HEK293T (cell line): ENCODE results near the gene ELF3.
A peak's percentile ranks its signal among the peaks of the same experiment; 100 is the strongest.

ENCODE experiments used
- CTCF ChIA-PET: fragments of 350-600 bp; formaldehyde crosslinking; extraction: SDS; loops from one replicate; lab custom pipeline; 2021; ENCODE audit warnings: antibody characterized with exemption, inconsistent platforms; lab: Yijun Ruan, JAX
- POLR2A ChIA-PET: fragments of 350-600 bp; formaldehyde crosslinking; extraction: SDS; loops from one replicate; lab custom pipeline; 2020; ENCODE audit warnings: antibody characterized with exemption, inconsistent platforms; lab: Yijun Ruan, JAX
- DNase-seq: peaks from one replicate; pipeline ENCODE4 v3.0.0; 2012; ENCODE audit warnings: mixed read lengths; ENCODE audit errors: extremely low spot score
- ARNT ChIP-seq: fragments of 450-650 bp; IDR thresholded peaks from 2 replicates; pipeline ENCODE4 v1.6.1; 2017; ENCODE audit warnings: mild to moderate bottlenecking
- BHLHE40 ChIP-seq: fragments of 450-650 bp; IDR thresholded peaks from 2 replicates; pipeline ENCODE4 v1.6.1; 2016; ENCODE audit warnings: mild to moderate bottlenecking, moderate library complexity, borderline replicate concordance
- CTBP1 ChIP-seq: fragments of 450-650 bp; IDR thresholded peaks from 2 replicates; pipeline ENCODE4 v1.6.1; 2016; ENCODE audit warnings: borderline replicate concordance
- ELF4 ChIP-seq: fragments of 450-650 bp; IDR thresholded peaks from 2 replicates; pipeline ENCODE4 v1.6.1; 2017; ENCODE audit warnings: antibody characterized with exemption
- FOXA1 ChIP-seq: fragments of 450-650 bp; IDR thresholded peaks from 2 replicates; pipeline ENCODE4 v1.6.1; 2016; ENCODE audit warnings: mild to moderate bottlenecking
- FOXK2 ChIP-seq: fragments of 450-650 bp; IDR thresholded peaks from 2 replicates; pipeline ENCODE4 v1.6.1; 2016; ENCODE audit warnings: mild to moderate bottlenecking
- FOXM1 ChIP-seq: fragments of 450-650 bp; IDR thresholded peaks from 2 replicates; pipeline ENCODE4 v1.6.1; 2017; ENCODE audit warnings: mild to moderate bottlenecking, borderline replicate concordance
- HDGF ChIP-seq: fragments of 450-650 bp; IDR thresholded peaks from 2 replicates; pipeline ENCODE4 v1.6.1; 2017; ENCODE audit warnings: antibody characterized with exemption, borderline replicate concordance
- L3MBTL2 ChIP-seq: fragments of 450-650 bp; conservative IDR thresholded peaks from 2 replicates; pipeline ENCODE4 v1.6.1; 2016; ENCODE audit warnings: mild to moderate bottlenecking
- LEF1 ChIP-seq: fragments of 450-650 bp; IDR thresholded peaks from 2 replicates; pipeline ENCODE4 v1.6.1; 2017; ENCODE audit warnings: mild to moderate bottlenecking, borderline replicate concordance
- NFRKB ChIP-seq: fragments of 450-650 bp; IDR thresholded peaks from 2 replicates; pipeline ENCODE4 v1.6.1; 2016; ENCODE audit warnings: mild to moderate bottlenecking, moderate library complexity
- SP1 ChIP-seq: fragments of 450-650 bp; IDR thresholded peaks from 2 replicates; pipeline ENCODE4 v1.6.1; 2017
- SUZ12 ChIP-seq: fragments of 450-650 bp; IDR thresholded peaks from 2 replicates; pipeline ENCODE4 v1.6.1; 2016; ENCODE audit warnings: mild to moderate bottlenecking
- TARDBP ChIP-seq: fragments of 450-650 bp; IDR thresholded peaks from 2 replicates; pipeline ENCODE4 v1.6.1; 2016
- ZNF384 ChIP-seq: fragments of 450-650 bp; IDR thresholded peaks from 2 replicates; pipeline ENCODE4 v1.6.1; 2016
- TF ChIP-seq, protein P1 (sequence below): fragments of 450-650 bp; IDR thresholded peaks from 2 replicates; pipeline ENCODE4 v1.6.1; 2016

Gene ELF3

DNA sequence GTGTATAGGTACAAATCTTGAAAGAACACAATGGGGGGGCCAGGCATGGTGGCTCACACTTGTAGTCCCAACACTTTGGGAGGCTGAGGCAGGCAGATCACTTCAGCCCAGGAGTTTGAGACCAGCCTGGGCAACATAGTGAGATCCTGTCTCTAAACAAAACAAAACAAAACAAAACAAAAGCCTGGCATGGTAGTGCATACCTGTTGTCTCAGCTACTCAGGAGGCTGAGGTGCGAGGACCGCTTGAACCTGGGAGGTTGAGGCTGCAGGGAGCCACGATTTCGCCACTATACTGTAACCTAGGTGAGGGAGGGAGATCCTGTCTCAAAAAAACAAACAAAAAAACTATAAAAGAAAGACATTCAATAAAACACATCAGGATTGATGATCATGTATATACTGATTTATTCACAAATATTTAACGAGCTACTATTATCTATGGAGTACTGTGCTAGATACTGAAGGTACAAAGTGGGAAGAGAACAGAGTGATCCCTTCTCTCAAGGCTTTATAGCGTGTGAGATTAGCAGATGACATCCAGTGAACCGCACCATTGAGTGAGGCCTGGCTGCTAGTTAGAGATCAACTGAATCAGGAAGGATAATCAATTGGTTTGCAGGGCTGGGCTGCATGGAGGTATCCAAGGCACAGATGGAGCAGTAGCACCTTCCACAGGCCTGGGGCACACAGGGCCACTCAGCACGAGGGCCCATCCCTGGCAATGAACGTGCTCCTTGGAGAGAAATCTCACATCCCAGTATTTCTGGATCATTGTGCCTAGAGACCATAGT, 26.4 kb downstream of the ELF3 start:
- TF ChIP-seq ARNT: no peak
- no peak for TF ChIP-seq FOXK2
- TF ChIP-seq L3MBTL2: no peak
- no peak for TF ChIP-seq HDGF
- no peak for TF ChIP-seq FOXA1
- no peak for TF ChIP-seq CTBP1
- TF ChIP-seq, protein P1, sequence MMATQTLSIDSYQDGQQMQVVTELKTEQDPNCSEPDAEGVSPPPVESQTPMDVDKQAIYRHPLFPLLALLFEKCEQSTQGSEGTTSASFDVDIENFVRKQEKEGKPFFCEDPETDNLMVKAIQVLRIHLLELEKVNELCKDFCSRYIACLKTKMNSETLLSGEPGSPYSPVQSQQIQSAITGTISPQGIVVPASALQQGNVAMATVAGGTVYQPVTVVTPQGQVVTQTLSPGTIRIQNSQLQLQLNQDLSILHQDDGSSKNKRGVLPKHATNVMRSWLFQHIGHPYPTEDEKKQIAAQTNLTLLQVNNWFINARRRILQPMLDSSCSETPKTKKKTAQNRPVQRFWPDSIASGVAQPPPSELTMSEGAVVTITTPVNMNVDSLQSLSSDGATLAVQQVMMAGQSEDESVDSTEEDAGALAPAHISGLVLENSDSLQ: no peak
- no peak for TF ChIP-seq ELF4
- POLR2A ChIA-PET: no interaction called here
- CTCF ChIA-PET: no interaction called here
- DNase-seq: peak; percentile 3

DNA sequence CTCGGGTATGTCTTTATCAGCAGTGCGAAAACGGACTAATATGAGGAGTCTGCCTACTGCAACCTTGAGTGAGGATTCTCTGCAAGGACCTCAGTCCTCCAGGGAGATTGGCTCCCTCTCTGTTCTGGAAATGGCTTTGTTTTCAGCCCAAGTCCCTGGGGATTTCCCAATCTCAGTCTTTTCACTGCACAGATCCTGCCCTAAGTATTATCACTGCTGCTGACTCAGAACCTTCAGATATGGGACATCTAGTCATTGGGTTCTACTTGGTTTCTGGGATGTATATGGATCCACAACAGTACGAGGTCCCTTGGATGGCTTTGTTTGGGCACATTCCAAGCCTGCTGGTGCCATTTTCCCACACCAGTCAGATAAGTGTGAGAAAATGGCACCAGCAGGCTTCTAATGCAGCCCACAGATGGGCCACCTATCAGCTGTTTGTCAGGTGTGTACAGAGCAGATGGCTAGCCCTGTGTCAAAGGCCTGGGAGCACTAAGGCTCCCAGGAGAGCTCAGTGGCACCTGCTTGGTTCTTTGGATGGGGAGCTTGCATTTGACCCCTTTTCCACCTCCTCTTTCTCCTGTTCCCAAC, 27.4 kb downstream of the ELF3 start:
- ChIA-PET POLR2A (no interaction called here), CTCF (no interaction called here)
- peak; percentile 3 for DNase-seq
- TF ChIP-seq L3MBTL2 (no peak), ZNF384 (no peak), FOXM1 (no peak), LEF1 (no peak), BHLHE40 (no peak), ELF4 (no peak), FOXA1 (no peak), HDGF (no peak), TARDBP (no peak), NFRKB (no peak), ARNT (no peak), FOXK2 (no peak), SUZ12 (no peak), CTBP1 (no peak), SP1 (no peak)
- TF ChIP-seq, protein P1: no peak

DNA sequence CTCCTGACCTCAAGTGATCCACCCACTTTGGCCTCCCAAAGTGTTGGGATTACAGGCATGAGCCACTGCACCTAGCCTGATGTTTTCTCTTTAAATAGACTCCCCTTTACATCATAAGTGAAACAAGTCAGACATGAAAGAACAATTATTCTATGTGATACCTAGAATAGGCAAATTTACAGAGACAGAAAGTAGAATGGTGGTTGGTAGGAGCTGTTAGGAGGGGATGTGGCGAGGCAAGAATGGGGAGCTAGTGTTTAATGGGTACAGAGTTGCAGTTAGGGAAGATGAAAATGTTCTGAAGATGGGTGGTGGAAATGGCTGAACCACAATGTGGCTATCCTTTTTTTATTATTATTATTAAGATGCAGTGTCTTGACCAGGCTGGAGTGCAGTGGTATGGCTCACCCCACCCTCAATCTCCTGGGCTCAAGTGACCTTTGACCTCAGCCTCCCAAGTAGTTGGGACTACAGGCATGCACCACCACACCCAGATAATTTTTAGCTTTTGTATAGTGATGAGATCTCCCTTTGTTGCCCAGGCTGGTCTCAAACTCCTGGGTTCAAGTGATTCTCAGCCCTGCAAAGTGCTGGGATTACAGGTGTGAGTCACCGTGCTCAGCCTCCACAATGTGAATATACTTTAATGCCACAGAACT, 28.4 kb downstream of the ELF3 start:
- POLR2A ChIA-PET: no interaction called here
- DNase-seq: no peak
- CTCF ChIA-PET: no interaction called here
- TF ChIP-seq TARDBP (no peak), ARNT (no peak), HDGF (no peak), BHLHE40 (no peak), FOXK2 (no peak), CTBP1 (no peak), ELF4 (no peak), LEF1 (no peak), SUZ12 (no peak), NFRKB (no peak), FOXM1 (no peak), L3MBTL2 (no peak)
- TF ChIP-seq, protein P1: no peak

DNA sequence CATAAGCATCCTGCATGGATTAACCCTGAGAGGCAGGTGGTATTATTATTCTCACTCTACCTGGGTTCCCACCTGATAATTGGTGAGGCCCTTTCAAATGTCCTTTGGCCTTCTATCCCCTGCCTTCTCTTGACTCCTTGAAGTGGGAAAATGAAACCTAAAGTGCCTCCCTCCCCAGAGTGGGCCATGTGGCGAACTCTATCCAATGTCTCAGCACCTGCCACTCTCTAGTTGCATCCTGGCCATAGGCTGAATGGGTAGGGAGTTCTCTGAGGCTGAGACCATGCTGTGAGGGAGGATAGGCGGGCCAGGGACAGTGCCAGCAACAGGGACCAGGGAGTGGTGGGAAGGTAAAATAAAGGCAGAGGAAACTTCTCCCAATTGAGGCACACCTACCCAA, 35.3 kb downstream of the ELF3 start:
- TF ChIP-seq LEF1 (no peak), SP1 (no peak), FOXK2 (no peak), TARDBP (no peak), CTBP1 (no peak), NFRKB (no peak), BHLHE40 (no peak), SUZ12 (no peak), L3MBTL2 (no peak), FOXM1 (no peak), ARNT (no peak), ZNF384 (no peak), HDGF (no peak), FOXA1 (no peak), ELF4 (no peak)
- TF ChIP-seq, protein P1: no peak

DNA sequence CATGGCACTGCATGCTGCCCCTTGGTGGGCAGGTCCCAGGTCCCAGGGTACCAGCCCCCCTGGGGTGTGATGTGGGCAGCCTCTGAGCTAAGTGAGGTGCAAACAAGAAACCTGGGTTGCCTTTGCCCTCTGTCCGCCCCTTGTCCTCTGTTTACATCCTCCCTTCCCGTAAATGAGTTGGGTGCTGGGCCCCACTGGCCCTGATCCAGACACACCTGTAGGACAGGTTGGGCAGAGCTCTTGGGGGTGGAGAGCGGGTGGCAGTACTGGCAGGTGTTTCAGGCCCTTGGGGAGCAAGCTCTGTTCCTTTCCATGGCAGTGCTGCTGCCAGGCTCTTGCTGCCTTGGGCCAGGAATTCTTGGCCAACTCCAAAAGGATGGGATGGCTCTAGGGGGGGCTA, 35.8 kb downstream of the ELF3 start:
- POLR2A ChIA-PET: no interaction called here
- TF ChIP-seq NFRKB (no peak), CTBP1 (no peak), SP1 (no peak), ZNF384 (no peak), BHLHE40 (no peak), TARDBP (no peak), SUZ12 (no peak), FOXK2 (no peak), ELF4 (no peak), FOXA1 (no peak), HDGF (no peak), ARNT (no peak), L3MBTL2 (no peak), FOXM1 (no peak)
- TF ChIP-seq, protein P1: no peak
- no peak for DNase-seq
- CTCF ChIA-PET: no interaction called here

More for the DNA sequence above, 35.3 kb downstream of the ELF3 start:
- DNase-seq: no peak
- ChIA-PET POLR2A (no interaction called here), CTCF (no interaction called here)
